Right lobe of liver (tissue), 4 donors: ENCODE measurements around the gene MNAT1.

Experiments used
- CTCF ChIP-seq, 4 donors: fragments of 200-600 bp in 3 of 4; fragments of 450-650 bp in 1 of 4; IDR thresholded peaks; one replicate each; pipeline versions ENCODE4 v1.5.1 to v1.8.0; 2016 to 2022; ENCODE audit warnings: antibody characterized with exemption in 4 of 4, mild to moderate bottlenecking in 2 of 4
- POLR2A ChIP-seq: fragments of 450-650 bp; IDR thresholded peaks from one replicate; pipeline ENCODE4 v1.6.1; 2017; ENCODE audit warnings: antibody characterized with exemption, mild to moderate bottlenecking
- donor health status: DM: no; HTN: no; CAD: no.
- donor health status: DM: no; HTN: no; CAD: no.
- donor health status: DM: no; HTN: yes; CAD: no.

GRCh38 chr14:60777856-60778578, 43.5 kb downstream of the MNAT1 start:
- TF ChIP-seq POLR2A (no peak), CTCF (IDR thresholded peaks at IDR 0.05) (no peak)
